ENCODE results near the gene MIB1.
"Not testable (repeated sequence)": the region's sequence is repeated elsewhere in the genome, so short reads cannot be mapped to it uniquely, and the experiment has no call there.

MIB1 gene

GRCh38 chr18:21745231-21745630 is 4.6 kb downstream of the MIB1 start:
- DNase-seq: no peak

- no peak for DNase-seq
Observed at GRCh38 chr18:21747268-21747667, 6.7 kb downstream of the MIB1 start.

- DNase-seq: no peak
Observed at GRCh38 chr18:21747764-21748693, 7.4 kb downstream of the MIB1 start.

GRCh38 chr18:21757833-21758232 is 17.2 kb downstream of the MIB1 start:
- no peak for DNase-seq

- no peak for DNase-seq
Observed at GRCh38 chr18:21759836-21760235, 19.2 kb downstream of the MIB1 start.

DNA sequence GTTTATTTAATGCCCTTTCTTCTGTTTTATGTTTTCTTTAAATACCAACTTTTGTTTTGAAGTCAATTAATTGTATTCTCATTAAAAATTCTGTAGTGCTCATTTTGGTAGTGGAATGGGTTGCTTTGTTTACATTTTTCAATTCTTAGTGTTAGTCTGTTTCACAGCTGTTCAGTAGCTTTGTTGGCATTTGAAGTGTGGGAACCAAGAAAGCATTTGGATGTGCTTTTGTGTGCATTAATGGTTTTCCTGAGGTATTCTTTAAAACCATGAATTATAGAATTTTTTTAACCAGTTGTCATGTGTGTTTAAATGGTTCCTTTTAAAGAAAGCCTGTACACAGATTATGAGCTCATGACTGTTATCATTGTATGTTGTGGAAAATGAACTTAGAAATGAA is 19.7 kb downstream of the MIB1 start:
- DNase-seq: no peak

DNA sequence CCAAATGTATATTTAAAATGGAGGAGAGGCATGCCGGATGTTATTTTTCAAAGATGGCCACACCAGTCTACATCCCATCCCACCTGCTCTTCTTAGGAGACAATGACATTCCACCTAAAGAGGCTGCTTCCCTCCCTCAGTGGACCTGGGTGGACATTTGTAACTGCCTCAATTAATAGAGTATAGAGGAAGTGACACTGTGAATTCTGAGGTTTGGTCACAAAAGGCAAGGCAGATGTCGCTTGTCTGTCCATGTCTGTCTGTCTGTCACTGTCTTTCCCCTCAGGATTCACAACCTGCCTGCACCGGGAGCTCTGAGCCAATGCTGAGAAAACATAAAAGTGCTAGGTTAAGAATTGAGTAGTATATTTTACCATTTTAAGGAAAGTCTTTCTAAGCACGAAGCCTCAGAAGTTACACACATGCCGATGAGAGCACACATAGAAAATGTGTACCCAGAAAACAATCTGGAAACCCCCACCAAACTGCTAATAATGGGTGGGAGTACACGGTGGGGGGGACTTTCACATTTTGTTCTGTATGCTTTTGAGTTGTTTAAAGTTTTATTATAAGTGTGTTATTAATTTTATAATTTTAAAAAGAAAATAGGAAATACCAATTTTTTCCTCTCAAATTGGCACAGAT is 21.0 kb downstream of the MIB1 start:
- no peak for DNase-seq

DNA sequence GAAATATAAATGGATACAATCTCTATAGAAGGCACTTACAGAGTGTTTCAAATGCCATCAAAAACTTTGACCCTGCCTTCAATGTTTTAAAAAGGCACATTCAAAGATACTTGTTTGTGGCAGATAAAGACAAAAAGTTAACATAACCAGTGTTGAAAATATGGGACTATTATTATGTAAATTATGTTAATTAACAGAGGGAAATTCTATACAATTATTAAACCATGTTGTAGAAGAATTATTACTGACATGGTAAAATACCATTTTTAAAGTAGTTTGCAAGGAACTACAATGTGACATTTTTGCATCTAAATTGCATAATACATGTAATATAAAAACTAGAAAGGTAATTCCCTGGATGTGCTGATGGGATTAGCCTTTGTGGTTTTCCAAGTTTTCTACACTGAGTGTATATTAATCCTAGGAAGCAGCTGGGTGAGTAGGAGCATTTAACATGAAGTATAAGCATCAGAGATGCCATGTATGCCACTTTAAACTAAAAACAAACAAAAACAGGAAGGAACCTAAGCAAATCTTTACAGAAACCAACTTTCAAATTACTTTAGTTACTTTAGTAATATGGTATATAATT is 21.7 kb downstream of the MIB1 start:
- no peak for DNase-seq

- no peak for DNase-seq
Observed at GRCh38 chr18:21763846-21764646, 23.5 kb downstream of the MIB1 start.

GRCh38 chr18:21769206-21769605 is 28.6 kb downstream of the MIB1 start:
- no peak for DNase-seq

DNA sequence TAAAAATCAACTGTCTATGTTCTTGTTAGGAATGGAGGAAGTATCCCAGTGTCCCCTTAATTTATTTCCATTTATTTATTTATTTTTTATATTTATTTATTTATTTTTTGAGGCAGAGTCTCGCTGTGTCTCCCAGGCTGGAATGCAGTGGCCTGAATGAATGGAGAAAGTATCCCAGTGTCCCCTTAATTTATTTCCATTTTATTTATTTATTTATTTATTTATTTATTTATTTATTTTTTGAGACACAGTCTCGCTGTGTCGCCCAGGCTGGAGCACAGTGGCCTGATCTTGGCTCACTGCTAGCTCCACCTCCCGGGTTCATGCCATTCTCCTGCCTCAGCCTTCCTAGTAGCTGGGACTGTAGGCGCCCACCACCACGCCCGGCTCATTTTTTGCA is 34.1 kb downstream of the MIB1 start:
- DNase-seq: no peak

GRCh38 chr18:21777814-21778213 is 37.2 kb downstream of the MIB1 start:
- DNase-seq: no peak

- no peak for DNase-seq
Observed at GRCh38 chr18:21786526-21786925, 45.9 kb downstream of the MIB1 start.

- not testable (repeated sequence) for DNase-seq
Observed at GRCh38 chr18:21796089-21796488, 55.5 kb downstream of the MIB1 start.

GRCh38 chr18:21798126-21798525 is 57.5 kb downstream of the MIB1 start:
- no peak for DNase-seq

- DNase-seq: no peak
Observed at GRCh38 chr18:21799721-21800120, 59.1 kb downstream of the MIB1 start.

GRCh38 chr18:21803495-21803894 is 62.9 kb downstream of the MIB1 start:
- DNase-seq: no peak

GRCh38 chr18:21805771-21806366 is 65.3 kb downstream of the MIB1 start:
- DNase-seq: no peak

DNA sequence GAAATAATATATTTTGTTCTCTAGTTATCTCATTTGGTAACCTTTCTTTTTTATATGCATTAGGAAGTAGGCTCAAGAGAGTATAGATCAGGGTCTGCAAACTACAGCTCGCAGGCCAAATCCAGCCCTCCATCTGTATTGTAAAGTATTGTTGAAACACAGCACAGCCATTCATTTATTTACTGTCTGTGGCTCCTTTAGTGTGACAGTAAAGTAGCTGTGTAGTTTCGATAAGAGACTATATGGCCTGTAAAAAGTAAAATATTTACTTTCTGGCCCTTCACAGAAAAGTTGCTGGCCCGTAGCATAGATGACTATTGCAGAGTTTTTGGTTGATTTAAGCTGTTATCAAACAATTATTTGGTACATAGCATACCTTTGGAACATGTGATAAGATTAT is 67.6 kb downstream of the MIB1 start:
- DNase-seq: no peak

- no peak for DNase-seq
Observed at GRCh38 chr18:21809725-21810124, 69.1 kb downstream of the MIB1 start.

DNA sequence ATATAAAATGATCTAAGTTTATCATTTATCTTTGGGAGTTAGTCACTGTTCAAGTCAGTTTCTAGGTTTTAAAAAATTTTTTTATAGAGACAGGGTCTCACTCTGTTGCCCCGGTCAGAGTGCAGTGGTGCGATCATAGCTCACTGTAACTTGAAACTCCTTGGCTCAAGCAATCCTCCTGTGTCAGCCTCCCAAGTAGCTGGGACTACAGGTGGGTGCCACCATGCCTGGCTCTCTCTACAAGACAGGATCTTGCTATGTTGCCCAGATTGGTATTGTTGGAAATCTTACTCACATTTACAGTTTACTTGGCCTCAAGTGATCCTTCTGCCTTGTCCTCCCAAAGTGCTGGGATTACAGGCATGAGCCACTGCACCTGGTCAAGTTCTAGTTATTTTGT is 74.5 kb downstream of the MIB1 start:
- DNase-seq: no peak

DNA sequence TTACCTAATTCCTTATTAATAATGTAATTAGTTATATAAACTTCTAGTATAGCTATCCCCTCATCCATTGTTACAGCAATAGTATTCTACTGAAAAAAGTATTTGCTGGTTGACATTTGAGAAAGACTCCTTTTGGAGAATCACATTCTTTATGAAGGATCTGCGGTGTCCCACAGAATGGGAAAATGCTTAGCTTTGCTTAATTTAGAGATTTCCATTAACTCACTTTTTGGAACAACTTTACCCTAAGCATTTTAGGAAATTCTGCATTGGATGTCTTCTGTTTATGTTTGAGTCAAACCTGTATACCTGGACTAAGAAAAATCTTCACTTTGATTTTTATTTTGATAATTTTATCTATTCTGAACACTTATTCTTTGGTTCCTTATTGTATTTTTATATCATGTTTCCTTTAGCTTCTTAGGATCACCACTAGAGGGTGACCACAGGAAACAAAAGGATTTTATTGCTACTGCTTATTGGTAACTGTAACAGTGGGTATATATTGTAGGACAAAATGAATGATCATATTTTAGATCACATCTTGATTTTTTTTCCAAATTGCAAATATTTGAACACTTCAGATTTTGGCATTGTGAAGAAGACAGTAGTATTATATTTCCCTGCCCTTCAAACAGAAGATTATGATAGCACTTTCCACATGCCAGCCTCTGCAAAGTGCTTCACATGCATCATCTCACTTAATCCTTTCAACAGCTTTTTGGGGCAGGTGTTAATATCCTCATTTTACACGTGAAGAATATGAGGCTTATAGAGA is 79.6 kb downstream of the MIB1 start:
- DNase-seq: no peak
